IMR-90 (cell line): ENCODE measurements around the gene FTO.

Experiments used
- CEBPB ChIP-seq: IDR thresholded peaks from 2 replicates; pipeline ENCODE4 v1.6.1; 2012; ENCODE audit warnings: low read depth, low read length, improper control_type of control experiment
- CHD1 ChIP-seq: IDR thresholded peaks from 2 replicates; pipeline ENCODE4 v1.6.1; 2012; ENCODE audit warnings: low read depth, low read length, improper control_type of control experiment
- CTCF ChIP-seq: conservative IDR thresholded peaks from 2 replicates; pipeline ENCODE4 v1.5.1; 2012; ENCODE audit warnings: mild to moderate bottlenecking, low read depth, low read length, improper control_type of control experiment
- POLR2A ChIP-seq: IDR thresholded peaks from 2 replicates; pipeline ENCODE4 v1.6.1; 2012; ENCODE audit warnings: mild to moderate bottlenecking, low read depth, low read length

GRCh38 chr16:54055191-54055590, 351.2 kb downstream of the FTO start:
- TF ChIP-seq POLR2A (no peak), CEBPB (no peak), CTCF (no peak), CHD1 (no peak)
